HuH-7.5 (cell line): Measurements from ENCODE around the gene CFTR.
"Not testable (repeated sequence)": the region's sequence is repeated elsewhere in the genome, so short reads cannot be mapped to it uniquely, and the experiment has no call there.

ENCODE experiments used
- DNase-seq: peaks from one replicate; pipeline ENCODE4 v3.0.0; 2011; ENCODE audit warnings: low spot score

CFTR gene

GRCh38 chr7:117479225-117480054, at the start of gene CFTR:
CFTR (plus strand) TSS chr7:117480025; CDS start chr7:117480095, 70 bp downstream.
- no peak for DNase-seq

DNA sequence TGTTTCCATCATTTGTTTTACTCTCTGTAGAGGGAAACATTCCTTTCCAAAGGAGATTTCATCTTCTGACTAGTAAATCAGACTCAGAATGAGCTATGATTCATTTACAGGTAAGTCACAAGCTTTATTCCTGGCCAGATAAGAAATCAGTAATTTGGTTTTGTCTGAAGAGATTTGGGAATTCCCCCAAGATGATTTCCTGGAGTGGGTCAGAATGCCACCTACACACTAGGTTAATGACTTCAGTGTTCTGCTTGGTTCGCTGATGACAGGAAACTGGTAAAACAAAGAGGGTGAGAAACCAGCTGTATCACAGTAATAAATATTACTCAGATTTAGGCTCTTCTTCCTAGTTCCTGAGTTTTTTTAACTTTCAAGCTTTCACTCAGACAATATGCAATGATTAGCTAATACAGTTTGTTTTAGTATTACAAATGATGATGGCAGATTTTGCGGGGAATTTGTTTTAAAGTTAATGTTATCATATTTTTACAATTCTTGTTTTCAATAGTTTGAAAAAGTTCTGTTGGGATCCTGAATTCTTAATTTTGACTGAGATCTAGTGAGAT, 44.3 kb upstream of the CFTR start:
- DNase-seq, result no peak

DNA sequence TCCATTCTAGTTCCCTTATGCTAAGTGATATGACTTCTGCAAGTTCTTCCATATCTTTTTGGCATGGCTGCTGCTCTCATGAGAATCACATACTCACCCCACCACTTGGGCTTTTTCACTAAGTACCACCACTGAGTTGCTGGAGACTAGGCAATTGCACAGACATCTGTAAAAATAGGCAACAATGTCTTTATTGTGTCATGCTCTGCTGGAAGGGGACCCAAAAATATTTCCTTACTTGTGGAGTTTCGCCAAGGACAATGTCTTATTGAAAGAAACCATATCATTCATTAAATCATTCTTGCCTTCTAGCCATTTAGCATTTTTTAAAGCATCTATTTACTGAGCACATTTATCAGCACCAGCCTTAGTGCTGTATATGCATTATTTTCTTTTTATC, 35.2 kb upstream of the CFTR start:
- no peak for DNase-seq

- DNase-seq, result no peak
These were observed 34.6 kb upstream of the CFTR start for GRCh38 chr7:117445206-117445605.

GRCh38 chr7:117446220-117446815, 33.5 kb upstream of the CFTR start:
- DNase-seq, result no peak

- no peak for DNase-seq
These were observed 31.2 kb upstream of the CFTR start for GRCh38 chr7:117448655-117449054.

DNA sequence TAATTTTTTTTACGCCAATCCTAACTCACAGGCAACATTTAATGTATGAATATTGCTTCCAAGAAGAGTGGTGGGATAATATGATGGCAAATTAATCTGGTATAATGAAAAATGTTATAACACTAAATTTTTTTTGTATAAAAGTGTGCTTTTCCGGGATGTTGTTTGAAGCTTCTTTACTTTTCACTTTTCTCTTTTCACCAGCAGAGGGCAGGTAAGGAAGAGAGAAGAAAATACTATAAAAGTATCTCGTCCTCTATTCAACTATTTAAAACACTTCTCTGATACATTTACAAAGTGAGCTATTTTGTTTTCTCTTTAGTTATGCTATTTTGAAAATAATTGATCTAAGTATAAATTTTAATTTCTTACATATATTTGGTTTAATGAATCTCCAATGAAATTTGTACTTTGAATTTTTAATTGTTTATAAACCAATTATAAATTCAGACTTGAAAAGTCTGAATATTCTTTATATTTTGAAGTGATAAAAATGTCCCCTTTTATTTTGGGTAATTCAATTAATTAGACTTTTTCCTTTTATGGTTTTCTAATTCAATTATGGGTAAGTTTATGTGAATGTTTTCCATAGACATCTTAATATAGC, 20.7 kb upstream of the CFTR start:
- DNase-seq, result no peak

DNA sequence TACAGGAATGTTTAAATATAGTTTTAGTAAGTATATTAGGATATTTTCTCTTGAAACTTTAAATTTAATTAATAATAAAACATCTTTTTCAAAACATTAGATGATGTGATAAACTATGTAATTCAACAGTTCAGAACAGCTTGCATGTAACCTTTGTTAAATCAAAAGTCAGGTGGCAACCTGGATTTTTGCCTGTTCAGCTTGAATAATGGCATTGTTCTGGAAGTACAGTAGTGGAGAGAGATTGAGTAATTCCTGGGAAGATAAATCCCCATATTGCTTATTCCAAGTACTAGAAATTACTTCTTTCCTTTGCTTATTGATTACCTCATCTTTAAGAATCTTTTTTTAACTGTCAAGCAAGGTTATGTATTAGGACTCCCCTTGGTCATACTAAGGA, 20.1 kb upstream of the CFTR start:
- no peak for DNase-seq

DNA sequence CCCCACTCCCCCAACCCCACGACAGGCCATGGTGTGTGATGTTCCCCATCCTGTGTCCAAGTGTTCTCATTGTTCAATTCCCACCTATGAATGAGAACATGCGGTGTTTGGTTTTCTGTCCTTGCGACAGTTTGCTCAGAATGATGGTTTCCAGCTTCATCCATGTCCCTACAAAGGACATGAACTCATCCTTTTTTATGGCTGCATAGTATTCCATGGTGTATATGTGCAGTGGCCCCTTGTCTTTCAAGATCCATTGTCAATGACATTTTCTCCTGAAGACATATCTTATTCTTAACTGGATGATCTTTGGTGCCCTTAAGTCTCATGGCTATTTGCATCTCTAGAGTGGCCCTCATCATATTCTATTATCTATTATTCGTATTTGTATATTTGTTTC, 19.0 kb upstream of the CFTR start:
- DNase-seq, result not testable (repeated sequence)

GRCh38 chr7:117468174-117468573, 11.7 kb upstream of the CFTR start:
- no peak for DNase-seq

GRCh38 chr7:117470777-117471176, 9.0 kb upstream of the CFTR start:
- no peak for DNase-seq

DNA sequence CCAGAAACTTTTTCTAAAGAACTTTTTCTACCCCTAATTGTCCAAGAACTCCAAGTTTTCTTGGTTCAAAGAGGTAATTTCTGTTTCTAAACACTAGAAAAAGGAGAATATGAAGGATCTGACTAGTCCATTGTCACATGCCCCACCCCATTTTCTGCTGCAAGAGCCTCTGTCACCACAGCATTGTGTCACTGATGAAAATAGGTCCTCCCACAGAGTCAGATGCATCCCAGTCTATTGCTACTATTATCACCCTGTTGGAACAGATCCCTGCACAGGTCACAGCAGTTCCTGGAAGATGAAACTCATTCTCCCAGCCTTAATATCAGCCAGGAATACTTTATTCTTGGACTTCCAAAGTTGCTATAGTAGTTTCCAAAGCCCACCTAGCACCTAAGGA, 7.5 kb upstream of the CFTR start:
- no peak for DNase-seq

GRCh38 chr7:117476557-117477215, 3.1 kb upstream of the CFTR start:
- DNase-seq, result no peak

GRCh38 chr7:117478836-117479224, 995 bp upstream of the CFTR start:
- DNase-seq, result no peak

- no peak for DNase-seq
These were observed 184 bp downstream of the CFTR start for GRCh38 chr7:117480055-117480362.

GRCh38 chr7:117480978-117481377, 1.2 kb downstream of the CFTR start:
- DNase-seq, result no peak

- no peak for DNase-seq
These were observed 5.3 kb downstream of the CFTR start for GRCh38 chr7:117485118-117485620.

DNA sequence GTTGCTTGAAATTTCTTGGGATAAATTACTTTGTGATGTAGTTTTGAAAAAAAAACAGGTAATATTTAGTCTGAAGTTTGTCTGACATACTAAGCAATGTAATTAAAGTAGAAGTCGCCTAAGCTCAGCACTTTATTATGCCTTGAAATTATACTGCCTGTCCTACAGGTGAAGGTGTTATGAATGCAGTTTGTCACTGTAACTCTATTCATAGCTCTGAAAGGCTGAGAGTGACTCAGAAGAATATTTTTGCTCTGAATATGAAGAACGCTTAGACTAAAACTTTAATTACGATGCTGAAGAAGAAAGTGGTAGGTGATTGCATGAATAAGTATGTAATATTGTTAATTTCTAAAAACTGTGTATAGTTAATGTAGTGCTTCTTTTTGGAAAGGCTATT, 9.2 kb downstream of the CFTR start:
- no peak for DNase-seq

DNA sequence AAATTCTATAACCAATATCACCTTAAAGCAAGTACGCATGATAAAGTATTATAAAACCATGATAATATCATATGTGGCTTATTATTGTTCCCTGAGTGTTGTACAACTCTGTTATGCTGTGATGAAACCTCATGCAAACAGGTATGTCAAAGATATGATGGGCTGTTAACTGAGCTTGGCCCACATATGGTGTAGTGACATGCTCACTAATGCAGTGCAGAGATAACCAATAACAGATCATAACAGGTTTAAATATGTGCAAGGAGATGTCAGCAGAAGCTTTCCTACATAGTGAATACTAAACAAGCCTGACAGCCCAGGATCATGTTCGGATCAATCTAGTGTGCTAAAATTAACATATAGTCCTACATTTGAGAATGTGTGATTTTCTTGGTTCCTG, 9.6 kb downstream of the CFTR start:
- no peak for DNase-seq

DNA sequence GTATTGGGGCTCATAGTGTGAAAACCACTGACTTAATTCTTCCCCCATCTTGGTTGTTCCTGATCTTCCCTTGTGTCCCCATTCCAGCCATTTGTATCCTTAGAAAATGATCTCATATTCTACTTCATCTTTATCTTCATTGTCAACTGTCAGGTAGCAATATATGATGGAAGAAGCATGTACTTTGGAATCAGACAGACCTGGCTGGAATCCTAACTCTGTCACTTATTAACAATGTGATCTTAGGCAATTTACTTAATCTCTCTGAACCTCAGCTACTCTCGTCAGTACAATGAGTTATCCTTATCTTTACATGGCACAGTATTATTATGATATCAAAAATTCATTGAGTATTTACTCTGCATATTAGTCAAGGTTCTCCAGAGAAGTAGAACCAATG, 10.1 kb downstream of the CFTR start:
- DNase-seq, result no peak

DNA sequence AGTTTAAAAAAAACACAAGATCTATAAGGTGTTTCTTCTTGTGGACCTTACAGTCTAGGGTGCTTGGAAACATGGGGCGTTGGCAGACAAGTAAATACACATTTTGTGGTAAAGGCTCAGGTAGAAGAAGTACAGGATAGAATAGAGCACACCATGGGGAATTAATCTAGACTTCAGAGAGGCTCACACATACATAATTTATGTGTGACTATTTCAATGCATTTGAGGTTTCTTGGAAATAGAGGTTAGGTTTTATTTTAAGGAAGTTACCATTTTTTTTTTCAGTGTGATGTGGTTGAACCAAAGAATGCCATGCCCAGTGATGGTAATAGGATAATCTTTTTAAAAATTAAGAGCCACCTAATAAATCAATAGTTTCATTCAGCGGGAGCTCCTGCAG, 12.8 kb downstream of the CFTR start:
- no peak for DNase-seq

- no peak for DNase-seq
These were observed 13.6 kb downstream of the CFTR start for GRCh38 chr7:117493460-117493859.

GRCh38 chr7:117495308-117495707, 15.5 kb downstream of the CFTR start:
- DNase-seq, result no peak
